PC-9 (cell line): Measurements from ENCODE around the gene SRGAP3. TPM values are rescaled to one million over a fixed set of nuclear protein-coding genes. Genes with fewer than 3 reads are reported as not detected.

Experiments used
- BruUV-seq: library from RNA; stranded (reverse); fragments of 400-500 nt; replicated peaks from 2 replicates; lab custom pipeline; 2021; lab: Mats Ljungman, UMichigan
- CTCF ChIA-PET: fragments of 300-600 bp; sonication (Branson Sonifier 250); formaldehyde crosslinking; loops from one replicate; lab custom pipeline; 2022; ENCODE audit warnings: antibody characterized with exemption; lab: Charles Lee
- POLR2A ChIA-PET: fragments of 300-600 bp; sonication (Branson Sonifier 250); formaldehyde crosslinking; loops from one replicate; lab custom pipeline; 2022; ENCODE audit warnings: antibody characterized with exemption; ENCODE audit not compliant: unreplicated experiment; lab: Charles Lee
- DNase-seq, 2 experiments: peaks; one replicate each; pipeline versions ENCODE4 v3.0.0 to v3.0.0-alpha.2; 2015 to 2022; ENCODE audit warnings: mixed read lengths in 1 of 2
- H2AFZ ChIP-seq: fragments of 200-600 bp; sonication (generic); 2 replicates; pipeline ENCODE4 v1.8.1; 2017; ENCODE audit warnings: antibody characterized with exemption
- H3F3A ChIP-seq: fragments of 200-600 bp; sonication (generic); 2 replicates; pipeline ENCODE4 v1.8.1; 2017; ENCODE audit warnings: antibody characterized with exemption, mild to moderate bottlenecking, low read depth; ENCODE audit not compliant: insufficient read depth
- H3K27ac ChIP-seq: fragments of 200-600 bp; sonication (generic); 2 replicates; pipeline ENCODE4 v1.6.1; 2016; ENCODE audit warnings: mixed run types
- H3K27me3 ChIP-seq: fragments of 200-600 bp; sonication (generic); 2 replicates; pipeline ENCODE4 v1.6.1; 2016; ENCODE audit warnings: low read depth, mixed run types; ENCODE audit not compliant: insufficient read depth
- H3K36me3 ChIP-seq: fragments of 200-600 bp; sonication (generic); 2 replicates; pipeline ENCODE4 v1.6.1; 2016; ENCODE audit warnings: low read depth, mixed run types
- H3K4me1 ChIP-seq: fragments of 200-600 bp; sonication (generic); replicated peaks from 2 replicates; pipeline ENCODE4 v1.6.1; 2016; ENCODE audit warnings: mixed run types; ENCODE audit not compliant: insufficient read depth
- H3K4me2 ChIP-seq: fragments of 200-600 bp; sonication (generic); 2 replicates; pipeline ENCODE4 v1.6.1; 2017; ENCODE audit warnings: mixed run types
- H3K4me3 ChIP-seq: fragments of 200-600 bp; sonication (generic); 2 replicates; pipeline ENCODE4 v1.6.1; 2016; ENCODE audit warnings: mixed run types
- H3K79me2 ChIP-seq: fragments of 200-600 bp; sonication (generic); 2 replicates; pipeline ENCODE4 v1.6.1; 2017; ENCODE audit warnings: low read depth, mixed run types
- H3K9me2 ChIP-seq: fragments of 200-600 bp; sonication (generic); 2 replicates; pipeline ENCODE4 v1.8.1; 2017; ENCODE audit warnings: mild to moderate bottlenecking; ENCODE audit not compliant: insufficient read depth
- H3K9me3 ChIP-seq: fragments of 200-600 bp; sonication (generic); 2 replicates; pipeline ENCODE4 v1.8.1; 2016; ENCODE audit warnings: low read depth; ENCODE audit not compliant: insufficient read depth
- H4K20me1 ChIP-seq: fragments of 200-600 bp; sonication (generic); 2 replicates; pipeline ENCODE4 v1.8.1; 2017; ENCODE audit not compliant: insufficient read depth
- EZH2 ChIP-seq: fragments of 200-600 bp; sonication (generic); IDR thresholded peaks from 2 replicates; pipeline ENCODE4 v1.8.0; 2017; ENCODE audit warnings: antibody characterized with exemption, low read depth
- intact Hi-C: fragments of 100-400 bp; cut with micrococcal nuclease; formaldehyde crosslinking; loops from one replicate; pipeline ENCODE4 v1.10.0; 2022; ENCODE audit not compliant: unreplicated experiment
- total RNA-seq: library from RNA; stranded (reverse); gene quantifications from 2 replicates; pipeline ENCODE4 v1.2.3, GENCODE V29; 2021
- TF ChIP-seq, protein P1 (sequence below): fragments of 200-600 bp; sonication (generic); conservative IDR thresholded peaks from 2 replicates; pipeline ENCODE4 v1.6.1; 2017; ENCODE audit warnings: mixed run types, antibody characterized with exemption, mild to moderate bottlenecking, moderate library complexity

Gene SRGAP3
- total RNA-seq, 1 experiment from 2014 or later, result 17.5 TPM

DNA sequence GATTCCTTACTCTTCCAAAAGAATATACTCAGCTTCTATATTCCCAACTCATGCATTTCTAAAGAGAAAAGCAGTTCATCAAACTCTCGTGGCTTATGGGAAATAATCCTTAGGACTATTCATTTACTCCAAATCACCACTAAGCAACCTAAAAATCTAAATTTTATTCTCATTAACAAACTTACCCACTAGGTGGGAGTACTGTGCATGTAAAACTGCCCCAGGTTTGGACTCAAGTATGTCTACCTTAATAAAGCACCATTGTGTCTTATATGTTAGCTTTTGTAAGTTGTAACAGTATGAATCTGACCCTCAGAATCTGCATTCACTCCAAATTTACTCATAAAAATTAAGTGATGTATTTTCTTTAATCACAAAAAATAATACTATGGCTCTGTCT, 311.4 kb downstream of the SRGAP3 start:
- Histone ChIP-seq H3K36me3 (peaks cover 33% of the 10 kb centered on the region), H3F3A (peaks cover 23% of the 10 kb centered on the region), H3K9me2 (no peaks in the 10 kb centered on the region), H3K4me2 (peak overlapping the region; percentile 65), H3K27ac (peak overlapping the region; percentile 84), H3K4me1 (peaks cover 29% of the 10 kb centered on the region), H3K9me3 (no peaks in the 10 kb centered on the region; the same call in 1 of the 2 replicates), H4K20me1 (no peaks in the 10 kb centered on the region), H3K4me3 (no peak overlapping the region), H3K79me2 (peaks cover 10% of the 10 kb centered on the region; the same call in 1 of the 2 replicates), H3K27me3 (no peaks in the 10 kb centered on the region), H2AFZ (no peak overlapping the region)
- TF ChIP-seq EZH2, result no peak
- TF ChIP-seq, protein P1, sequence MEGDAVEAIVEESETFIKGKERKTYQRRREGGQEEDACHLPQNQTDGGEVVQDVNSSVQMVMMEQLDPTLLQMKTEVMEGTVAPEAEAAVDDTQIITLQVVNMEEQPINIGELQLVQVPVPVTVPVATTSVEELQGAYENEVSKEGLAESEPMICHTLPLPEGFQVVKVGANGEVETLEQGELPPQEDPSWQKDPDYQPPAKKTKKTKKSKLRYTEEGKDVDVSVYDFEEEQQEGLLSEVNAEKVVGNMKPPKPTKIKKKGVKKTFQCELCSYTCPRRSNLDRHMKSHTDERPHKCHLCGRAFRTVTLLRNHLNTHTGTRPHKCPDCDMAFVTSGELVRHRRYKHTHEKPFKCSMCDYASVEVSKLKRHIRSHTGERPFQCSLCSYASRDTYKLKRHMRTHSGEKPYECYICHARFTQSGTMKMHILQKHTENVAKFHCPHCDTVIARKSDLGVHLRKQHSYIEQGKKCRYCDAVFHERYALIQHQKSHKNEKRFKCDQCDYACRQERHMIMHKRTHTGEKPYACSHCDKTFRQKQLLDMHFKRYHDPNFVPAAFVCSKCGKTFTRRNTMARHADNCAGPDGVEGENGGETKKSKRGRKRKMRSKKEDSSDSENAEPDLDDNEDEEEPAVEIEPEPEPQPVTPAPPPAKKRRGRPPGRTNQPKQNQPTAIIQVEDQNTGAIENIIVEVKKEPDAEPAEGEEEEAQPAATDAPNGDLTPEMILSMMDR, result peak; percentile 66
- intact Hi-C loops, result loop anchor here (5.0 kb wide), 1 partner anchor 311 kb away; no protein-coding TSS in a partner anchor
- DNase-seq, result no peak
- BruUV-seq, result no TSS peak
- ChIA-PET POLR2A (no interaction called here), CTCF (interaction anchor here (1.0 kb wide), 1 partner anchor 156 kb away, joined by 3 read pairs; no protein-coding TSS in a partner anchor)

- POLR2A ChIA-PET, result interaction anchor here (0.6 kb wide), 1 partner anchor 9 kb away, joined by 11 read pairs; no protein-coding TSS in a partner anchor
- BruUV-seq, result no TSS peak
- Histone ChIP-seq H3K4me2 (peak overlapping the region; percentile 65), H3K79me2 (peaks cover 10% of the 10 kb centered on the region; the same call in 1 of the 2 replicates), H3F3A (peaks cover 23% of the 10 kb centered on the region), H3K27ac (peak overlapping the region; percentile 84), H4K20me1 (no peaks in the 10 kb centered on the region), H3K36me3 (peaks cover 31% of the 10 kb centered on the region), H2AFZ (no peak overlapping the region), H3K4me1 (peaks cover 29% of the 10 kb centered on the region), H3K4me3 (no peak overlapping the region), H3K9me3 (no peaks in the 10 kb centered on the region), H3K27me3 (no peaks in the 10 kb centered on the region), H3K9me2 (no peaks in the 10 kb centered on the region)
- TF ChIP-seq, protein P1, result no peak
- no peak for TF ChIP-seq EZH2
- peak in 1 of 2 experiments; percentile 88 for DNase-seq
- CTCF ChIA-PET, result interaction anchor here (0.7 to 1.0 kb wide), 2 partner anchors 155 to 168 kb away, joined by 3 to 4 read pairs; partner anchors contain the start of gene OXTR
- intact Hi-C loops, result loop anchor here (1.0 to 5.0 kb wide), 5 partner anchors 27 to 310 kb away; no protein-coding TSS in a partner anchor
Measured at GRCh38 chr3:8937064-8938020, 312.1 kb downstream of the SRGAP3 start.

- Histone ChIP-seq H3K9me3 (peaks cover 2% of the 10 kb centered on the region; the same call in 1 of the 2 replicates), H4K20me1 (no peaks in the 10 kb centered on the region), H3K79me2 (peaks cover 10% of the 10 kb centered on the region; the same call in 1 of the 2 replicates), H3K27ac (no peak overlapping the region), H3K4me3 (no peak overlapping the region), H3K27me3 (no peaks in the 10 kb centered on the region), H3F3A (peaks cover 10% of the 10 kb centered on the region), H3K4me2 (no peak overlapping the region), H3K36me3 (peaks cover 20% of the 10 kb centered on the region; the same call in 1 of the 2 replicates), H2AFZ (no peak overlapping the region), H3K4me1 (peaks cover 16% of the 10 kb centered on the region), H3K9me2 (no peaks in the 10 kb centered on the region)
- intact Hi-C loops, result no loop called here
- ChIA-PET CTCF (no interaction called here), POLR2A (no interaction called here)
- DNase-seq, result no peak
- BruUV-seq, result no TSS peak
- TF ChIP-seq, protein P1, result no peak
- no peak for TF ChIP-seq EZH2
Measured at GRCh38 chr3:8932507-8932906, 316.9 kb downstream of the SRGAP3 start.
